Gastroesophageal sphincter (tissue), 4 donors: Measurements from ENCODE around the gene MLN. TPM values are rescaled to one million over a fixed set of nuclear protein-coding genes. Genes with fewer than 3 reads are reported as not detected.
A peak's percentile ranks its signal among the peaks of the same experiment; 100 is the strongest.

Experiments
- ATAC-seq: fragments of 150-250 bp; one replicate; pipeline ENCODE4 v1.9.1; 2016; ENCODE audit warnings: mild to moderate bottlenecking, moderate library complexity
- H3K27ac ChIP-seq, 4 donors: fragments of 200-600 bp; sonication (generic) in 3 of 4; 1 replicate in 3 of 4; 2 replicates in 1 of 4; pipeline ENCODE4 v1.5.1; 2016 to 2019
- H3K27me3 ChIP-seq: fragments of 200-600 bp; sonication (generic); one replicate; pipeline ENCODE4 v1.5.1; 2019
- H3K36me3 ChIP-seq, 2 donors: fragments of 200-600 bp; sonication (generic); one replicate each; pipeline ENCODE4 v1.5.1; 2019; ENCODE audit warnings: control low read depth in 1 of 2
- H3K4me1 ChIP-seq, 3 donors: fragments of 200-600 bp; sonication (generic); 1 replicate in 2 of 3; 2 replicates in 1 of 3; pipeline ENCODE4 v1.5.1; 2016 to 2019; ENCODE audit warnings: control low read depth in 2 of 3
- H3K4me3 ChIP-seq, 2 donors: fragments of 200-600 bp; sonication (generic); one replicate each; pipeline ENCODE4 v1.5.1; 2019; ENCODE audit warnings: mild to moderate bottlenecking in 1 of 2, moderate library complexity in 1 of 2
- H3K9me3 ChIP-seq, 3 donors: fragments of 200-600 bp; sonication (generic); one replicate each; pipeline ENCODE4 v1.5.1; 2017 to 2019; ENCODE audit warnings: control low read depth in 2 of 3
- EP300 ChIP-seq: sonication (generic); formaldehyde crosslinking; IDR thresholded peaks from one replicate; pipeline ENCODE4 v1.6.1; 2017; ENCODE audit warnings: antibody characterized with exemption, mild to moderate bottlenecking
- POLR2A ChIP-seq, 2 donors: fragments of 450-650 bp; IDR thresholded peaks; one replicate each; pipeline ENCODE4 v1.6.1; 2017; ENCODE audit warnings: antibody characterized with exemption in 2 of 2, mild to moderate bottlenecking in 2 of 2, moderate library complexity in 1 of 2
- POLR2AphosphoS5 ChIP-seq: sonication (generic); formaldehyde crosslinking; IDR thresholded peaks from one replicate; pipeline ENCODE4 v1.6.1; 2017; ENCODE audit warnings: antibody characterized with exemption
- WGBS, 2 donors: methylation state at CpG; one replicate each; pipeline ENCODE4 v1.1.5; 2018; ENCODE audit warnings: low coverage in 1 of 2; 5-methylcytosine and 5-hydroxymethylcytosine counted together
- total RNA-seq, 4 donors: library from RNA; depleted of rRNA; stranded (reverse); fragments of >200 nt; gene quantifications; one replicate each; pipeline ENCODE4 v1.1.0, GENCODE V29; 2016
- TF ChIP-seq, protein P1 (sequence below), 4 experiments: fragments of 200-600 bp in 2 of 4; fragments of 450-650 bp in 2 of 4; sonication (generic) in 1 of 4; IDR thresholded peaks; one replicate each; pipeline ENCODE4 v1.5.1; 2017 to 2019; ENCODE audit warnings: antibody characterized with exemption in 4 of 4, mild to moderate bottlenecking in 2 of 4, moderate library complexity in 2 of 4

The MLN gene
- total RNA-seq, 4 donors from 2014 or later = not detected

- Histone ChIP-seq H3K36me3 (no peaks in the 10 kb centered on the region), H3K4me3 (no peak overlapping the region), H3K27ac (no peak overlapping the region), H3K9me3 (no peaks in the 10 kb centered on the region), H3K4me1 (no peaks in the 10 kb centered on the region), H3K27me3 (peaks cover 75% of the 10 kb centered on the region)
- TF ChIP-seq, protein P1, sequence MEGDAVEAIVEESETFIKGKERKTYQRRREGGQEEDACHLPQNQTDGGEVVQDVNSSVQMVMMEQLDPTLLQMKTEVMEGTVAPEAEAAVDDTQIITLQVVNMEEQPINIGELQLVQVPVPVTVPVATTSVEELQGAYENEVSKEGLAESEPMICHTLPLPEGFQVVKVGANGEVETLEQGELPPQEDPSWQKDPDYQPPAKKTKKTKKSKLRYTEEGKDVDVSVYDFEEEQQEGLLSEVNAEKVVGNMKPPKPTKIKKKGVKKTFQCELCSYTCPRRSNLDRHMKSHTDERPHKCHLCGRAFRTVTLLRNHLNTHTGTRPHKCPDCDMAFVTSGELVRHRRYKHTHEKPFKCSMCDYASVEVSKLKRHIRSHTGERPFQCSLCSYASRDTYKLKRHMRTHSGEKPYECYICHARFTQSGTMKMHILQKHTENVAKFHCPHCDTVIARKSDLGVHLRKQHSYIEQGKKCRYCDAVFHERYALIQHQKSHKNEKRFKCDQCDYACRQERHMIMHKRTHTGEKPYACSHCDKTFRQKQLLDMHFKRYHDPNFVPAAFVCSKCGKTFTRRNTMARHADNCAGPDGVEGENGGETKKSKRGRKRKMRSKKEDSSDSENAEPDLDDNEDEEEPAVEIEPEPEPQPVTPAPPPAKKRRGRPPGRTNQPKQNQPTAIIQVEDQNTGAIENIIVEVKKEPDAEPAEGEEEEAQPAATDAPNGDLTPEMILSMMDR (IDR thresholded peaks at IDR 0.05) = no peak
- TF ChIP-seq POLR2AphosphoS5 (no peak), EP300 (no peak), POLR2A (IDR thresholded peaks at IDR 0.05) (no peak)
- no peak for ATAC-seq
- 0 to 30% methylated on average over 1 of the region's 1 CpG for WGBS, 2 donors
Observed at GRCh38 chr6:33815854-33816253, 12.1 kb upstream of the MLN start.

- Histone ChIP-seq H3K27me3 (peaks cover 76% of the 10 kb centered on the region), H3K9me3 (no peaks in the 10 kb centered on the region), H3K4me3 (no peak overlapping the region), H3K4me1 (no peaks in the 10 kb centered on the region), H3K36me3 (no peaks in the 10 kb centered on the region), H3K27ac (no peak overlapping the region)
- TF ChIP-seq POLR2AphosphoS5 (no peak), EP300 (no peak), POLR2A (IDR thresholded peaks at IDR 0.05) (no peak)
- TF ChIP-seq, protein P1 (IDR thresholded peaks at IDR 0.05) = no peak
- ATAC-seq = no peak
- 35 to 49% methylated on average over 3 to 5 of the region's 19 CpGs for WGBS, 2 donors
Observed at GRCh38 chr6:33813990-33814985, 10.5 kb upstream of the MLN start.

DNA sequence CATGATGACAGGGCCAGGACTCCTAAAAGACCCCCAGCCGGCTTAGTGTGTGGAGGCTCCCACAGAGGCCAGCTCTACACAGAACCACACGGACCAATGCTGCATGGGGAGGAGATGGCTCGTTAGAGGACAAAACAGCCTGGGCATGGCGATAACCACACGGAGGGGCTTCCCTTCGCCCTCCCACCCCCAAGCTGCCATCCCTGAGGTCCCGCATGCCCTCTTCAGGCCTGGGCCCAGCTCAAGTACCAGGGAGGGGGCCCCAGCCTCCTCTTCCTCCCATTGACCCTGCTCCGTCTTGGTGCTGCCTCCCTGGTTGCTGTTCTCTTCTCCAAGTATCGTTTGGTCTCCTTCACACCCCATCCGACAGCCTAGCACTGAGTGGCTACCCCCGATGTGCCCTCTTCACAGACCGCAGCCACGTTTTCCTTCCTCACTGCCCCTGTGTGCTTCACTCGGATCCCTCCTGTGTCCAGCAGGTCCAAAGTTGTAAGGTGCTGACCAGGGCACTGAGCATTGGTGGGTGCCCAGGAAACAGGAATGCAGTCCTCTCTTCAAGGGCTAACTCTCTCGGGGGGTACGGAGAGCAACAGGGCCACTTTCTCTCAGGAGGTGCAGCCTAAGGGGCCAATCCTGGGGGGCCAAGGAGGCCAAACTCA is 9.6 kb upstream of the MLN start:
- H3K27me3 ChIP-seq = peaks cover 79% of the 10 kb centered on the region
- H3K27ac ChIP-seq = no peak overlapping the region
- no peak for ATAC-seq
- TF ChIP-seq POLR2A (IDR thresholded peaks at IDR 0.05) = no peak
- TF ChIP-seq, protein P1 (IDR thresholded peaks at IDR 0.05) = no peak
- no peak for TF ChIP-seq POLR2AphosphoS5
- TF ChIP-seq EP300 = no peak
- H3K36me3 ChIP-seq = no peaks in the 10 kb centered on the region
- no peaks in the 10 kb centered on the region for H3K9me3 ChIP-seq
- 62 to 80% methylated on average over 2 to 6 of the region's 16 CpGs for WGBS, 2 donors
- H3K4me3 ChIP-seq = no peak overlapping the region
- no peaks in the 10 kb centered on the region for H3K4me1 ChIP-seq

GRCh38 chr6:33812669-33813068 is 8.9 kb upstream of the MLN start:
- no peaks in the 10 kb centered on the region for H3K36me3 ChIP-seq
- peaks cover 79% of the 10 kb centered on the region for H3K27me3 ChIP-seq
- 0% methylated on average over 1 of the region's 11 CpGs; no CpG with 5 or more reads in 1 of the 2 donors for WGBS, 2 donors
- no peaks in the 10 kb centered on the region for H3K4me1 ChIP-seq
- no peaks in the 10 kb centered on the region for H3K9me3 ChIP-seq
- H3K27ac ChIP-seq = no peak overlapping the region
- TF ChIP-seq, protein P1 (IDR thresholded peaks at IDR 0.05) = peak in 3 of 4 experiments; percentile 21 to 38 (median 30)
- no peak for TF ChIP-seq POLR2AphosphoS5
- no peak overlapping the region for H3K4me3 ChIP-seq
- ATAC-seq = no peak
